Suppressor macrophage treated with lipopolysaccharide for 1 hour (primary cell): ENCODE measurements around the gene MOB3A.
"Not testable (repeated sequence)": the region's sequence is repeated elsewhere in the genome, so short reads cannot be mapped to it uniquely, and the experiment has no call there.

ENCODE experiments used
- DNase-seq, 3 donors: peaks; one replicate each; pipeline ENCODE4 v3.0.0-alpha.2; 2020 to 2022

The MOB3A gene

GRCh38 chr19:2096034-2096479 is at the start of gene MOB3A:
MOB3A (minus strand) TSS chr19:2096326; CDS start chr19:2078560, 17,766 bp downstream.
- DNase-seq, result peak; percentile 93 to 97 (median 95)

- DNase-seq, result no peak
These were observed 49.7 kb upstream of the MOB3A start for GRCh38 chr19:2145831-2146241.

GRCh38 chr19:2144190-2144589 is 48.1 kb upstream of the MOB3A start:
- DNase-seq, result no peak

DNA sequence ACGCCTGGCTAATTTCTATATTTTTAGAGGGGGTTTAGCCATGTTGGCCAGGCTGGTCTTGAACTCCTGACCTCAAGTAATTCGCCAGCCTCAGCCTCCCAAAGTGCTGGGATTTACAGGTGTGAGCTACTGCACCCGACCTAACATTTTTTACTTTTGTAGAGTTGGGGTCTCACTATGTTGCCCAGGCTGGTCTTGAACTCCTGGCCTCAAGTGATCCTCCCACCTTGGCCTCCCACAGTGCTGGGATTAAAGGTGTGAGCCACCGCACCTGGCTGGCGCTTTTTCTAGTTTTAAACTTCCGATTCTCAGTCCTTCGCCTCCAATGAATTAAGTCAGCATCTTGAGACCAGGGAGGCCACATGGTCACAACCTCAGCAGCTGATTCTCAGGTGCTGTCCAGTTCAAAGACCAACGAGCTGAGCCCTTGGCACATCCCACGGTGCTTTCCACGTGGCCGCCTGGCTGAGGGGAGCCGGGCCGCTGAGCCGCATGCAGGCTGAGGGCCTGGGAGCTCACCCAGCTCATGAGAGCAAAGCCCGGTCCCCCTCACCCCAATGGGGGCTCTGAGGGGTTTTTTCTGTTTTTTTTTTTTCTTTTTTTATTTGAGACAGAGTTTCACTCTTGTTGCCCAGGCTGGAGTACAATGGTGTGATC is 46.2 kb upstream of the MOB3A start:
- no peak for DNase-seq

GRCh38 chr19:2140138-2140569 is 44.0 kb upstream of the MOB3A start:
- no peak for DNase-seq

DNA sequence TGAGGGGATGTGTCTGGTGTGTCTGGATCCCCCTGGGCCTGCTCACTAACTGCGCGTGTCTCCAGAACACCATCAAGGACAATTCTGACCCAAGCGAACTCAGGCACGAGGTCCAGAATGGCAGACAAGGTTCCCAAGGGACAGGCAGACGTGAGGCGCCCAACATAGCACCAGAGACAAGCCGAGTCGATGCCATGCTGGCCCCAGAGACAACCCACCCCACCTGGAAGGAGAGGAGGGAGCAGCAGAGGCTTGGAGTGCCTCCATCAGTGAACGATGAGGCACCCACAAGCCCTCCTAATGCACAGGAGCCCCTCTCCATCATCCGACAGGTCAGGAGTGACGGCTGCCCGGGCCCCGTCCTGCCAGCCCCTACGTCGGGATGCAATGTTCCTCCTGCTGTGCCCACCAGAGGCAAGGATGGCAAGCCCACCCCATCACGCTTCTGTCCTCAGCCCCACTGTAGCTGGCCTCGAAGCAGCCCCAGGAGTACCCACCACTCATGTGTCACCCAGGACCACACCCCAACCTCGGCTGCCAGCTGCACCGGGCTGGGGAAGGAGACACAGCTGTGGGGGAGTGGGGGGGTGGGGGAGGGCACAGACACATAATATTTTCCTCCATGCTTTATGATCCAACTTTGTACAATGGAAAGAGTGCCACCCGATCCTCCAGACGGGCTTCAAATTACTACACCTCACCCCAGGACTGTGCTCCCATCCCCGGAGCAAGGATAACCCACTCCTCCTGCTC is 43.4 kb upstream of the MOB3A start:
- DNase-seq, result no peak

DNA sequence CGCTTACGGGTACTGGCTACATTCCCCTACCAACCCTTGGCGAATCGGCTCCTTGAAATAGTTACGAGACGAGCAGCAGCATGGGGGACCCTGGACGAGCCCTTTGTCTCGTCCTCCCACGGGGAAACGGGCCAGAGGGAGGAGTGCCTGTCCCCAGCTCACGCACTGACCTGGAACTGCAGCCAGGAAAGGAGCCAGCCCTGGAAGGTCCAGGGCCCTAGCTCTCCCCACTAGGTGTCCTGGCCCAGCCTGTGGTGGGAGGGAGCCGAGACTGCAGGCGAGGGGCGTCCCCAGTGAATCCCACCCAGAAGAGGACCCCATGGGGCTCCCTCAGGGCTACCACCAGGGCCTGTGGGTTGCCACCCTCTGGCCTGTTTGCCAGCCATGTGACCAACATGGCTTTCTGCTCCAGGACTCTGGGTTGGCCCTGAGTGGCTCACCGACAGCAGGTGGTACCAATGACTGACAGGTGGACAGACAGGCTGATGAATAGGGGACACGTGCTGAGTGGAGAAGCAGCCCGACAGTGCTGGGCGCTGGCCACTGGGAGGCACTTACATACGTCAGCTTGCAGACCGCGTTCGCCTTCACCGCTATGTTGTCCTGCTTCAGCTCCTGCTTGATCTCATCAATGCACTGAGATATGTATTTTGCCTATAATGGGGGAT is 42.1 kb upstream of the MOB3A start:
- DNase-seq, result no peak

GRCh38 chr19:2136796-2137195 is 40.7 kb upstream of the MOB3A start:
- DNase-seq, result no peak

DNA sequence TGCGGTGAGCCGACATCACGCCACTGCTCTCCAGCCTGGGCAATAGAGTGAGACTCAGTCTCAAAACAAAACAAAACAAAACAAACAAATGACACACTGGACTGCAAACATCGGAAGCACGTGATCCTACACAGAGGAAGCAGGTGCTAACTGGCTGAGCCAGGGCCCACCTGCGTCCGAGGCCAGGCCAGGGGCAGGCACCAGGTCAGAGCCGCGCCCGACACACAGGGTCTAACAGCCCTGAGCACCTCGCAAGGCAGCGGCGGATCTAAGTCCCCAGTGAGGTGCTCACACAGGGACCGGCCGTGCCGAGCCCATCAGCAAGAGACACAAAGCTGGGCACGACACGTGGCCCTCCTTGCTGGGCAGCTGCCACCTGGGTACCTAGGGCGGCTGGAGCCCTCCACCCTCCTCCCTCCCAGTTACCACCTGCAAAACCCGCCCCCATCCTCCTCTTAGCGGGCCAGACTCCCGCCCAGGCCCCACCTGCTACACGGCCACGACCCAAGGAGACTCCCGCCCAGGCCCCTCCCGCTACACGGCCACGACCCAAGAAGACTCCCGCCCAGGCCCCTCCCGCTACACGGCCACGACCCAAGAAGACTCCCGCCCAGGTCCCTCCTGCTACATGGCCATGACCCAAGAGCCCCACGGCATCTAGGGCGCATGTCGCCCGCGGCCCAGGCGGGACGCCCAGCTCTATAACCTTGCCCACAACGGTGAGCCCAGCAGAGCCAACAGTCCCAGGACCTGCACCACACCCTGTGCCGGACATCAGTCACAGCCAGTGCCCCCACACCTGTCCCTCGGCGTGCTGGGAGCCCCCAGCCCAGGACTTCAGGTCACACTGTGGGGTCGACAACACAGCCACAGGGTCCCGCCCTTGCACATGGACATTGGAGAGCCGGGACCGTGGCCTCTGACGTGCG is 39.6 kb upstream of the MOB3A start:
- DNase-seq, result no peak

DNA sequence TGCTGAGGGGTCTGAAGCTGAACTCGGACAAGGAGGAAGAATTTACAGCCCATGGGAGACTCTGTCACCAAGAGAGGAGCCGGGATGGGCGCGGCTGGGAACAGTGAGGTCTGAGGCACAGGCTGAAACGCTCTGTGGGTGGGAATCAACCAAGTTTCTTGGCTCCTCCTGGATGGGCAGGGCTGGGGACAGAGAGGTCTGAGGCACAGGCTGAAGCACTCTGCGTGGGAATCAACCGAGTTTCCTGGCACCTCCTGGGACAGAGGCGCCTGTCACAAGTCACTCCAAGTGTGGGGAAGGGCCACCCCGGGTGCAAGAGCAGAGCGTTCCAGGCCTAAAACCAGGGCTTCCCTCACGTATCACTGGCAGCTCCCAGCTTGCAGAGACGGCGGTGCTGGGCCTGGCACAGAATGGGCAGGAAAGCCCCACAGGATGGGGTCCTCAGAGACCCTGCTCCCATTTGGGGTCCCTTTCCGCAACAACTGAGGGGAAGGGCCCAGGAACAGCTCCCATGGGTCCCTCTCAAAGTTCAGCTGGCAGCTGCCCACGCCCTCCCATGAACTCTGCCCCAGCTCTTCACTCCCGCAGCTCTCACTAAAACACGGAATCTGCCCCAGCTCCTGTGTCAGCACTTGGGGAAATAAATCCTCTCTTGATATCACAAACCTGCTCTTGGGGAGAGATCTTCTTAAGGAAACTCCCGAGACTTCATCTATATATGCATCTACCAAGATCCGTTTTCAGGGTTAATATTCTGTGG is 36.8 kb upstream of the MOB3A start:
- DNase-seq, result no peak

GRCh38 chr19:2132191-2132590 is 36.1 kb upstream of the MOB3A start:
- DNase-seq, result no peak

GRCh38 chr19:2131012-2131975 is 35.2 kb upstream of the MOB3A start:
- not testable (repeated sequence) for DNase-seq

DNA sequence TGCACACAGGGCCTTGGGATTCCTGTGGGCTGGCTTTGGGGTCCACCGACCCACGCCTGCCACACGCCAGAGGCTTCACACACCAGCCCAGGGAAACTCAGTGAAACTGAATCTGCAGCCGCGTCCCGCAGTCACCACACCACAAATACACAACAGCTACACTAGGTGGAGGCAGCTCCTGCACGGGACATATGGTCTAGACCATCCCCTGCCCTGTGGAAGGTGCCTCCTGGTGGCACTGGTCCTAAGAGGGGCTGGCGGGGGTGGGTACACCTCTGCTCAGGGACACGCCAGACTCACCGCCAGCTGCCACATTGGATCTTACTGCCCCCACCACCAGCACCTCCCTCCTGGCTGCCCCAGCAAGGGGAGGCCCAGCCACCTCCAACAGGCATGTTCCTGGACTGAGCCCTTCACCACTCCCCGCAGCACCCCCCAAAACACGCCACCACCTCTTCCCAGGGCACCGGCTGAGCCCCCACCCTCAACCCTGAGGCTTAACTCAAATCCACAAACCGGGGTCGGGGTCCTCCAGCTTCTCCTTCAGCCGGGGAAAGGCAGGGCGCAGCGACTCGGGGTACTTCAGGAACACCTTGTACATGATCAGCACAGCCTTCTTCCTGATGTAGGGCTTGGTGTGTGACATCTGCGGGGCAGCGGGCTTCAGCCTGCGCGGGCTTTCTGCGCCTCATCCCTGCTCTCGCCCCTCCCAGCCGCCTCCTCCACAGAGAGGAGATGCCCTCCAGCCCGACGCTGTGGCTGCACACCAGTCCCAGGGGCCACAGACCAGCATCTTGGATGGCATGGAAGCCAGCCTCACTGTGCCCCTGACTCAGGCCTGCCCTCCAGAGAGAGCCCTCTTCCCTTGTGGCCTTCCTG is 34.0 kb upstream of the MOB3A start:
- DNase-seq, result no peak

DNA sequence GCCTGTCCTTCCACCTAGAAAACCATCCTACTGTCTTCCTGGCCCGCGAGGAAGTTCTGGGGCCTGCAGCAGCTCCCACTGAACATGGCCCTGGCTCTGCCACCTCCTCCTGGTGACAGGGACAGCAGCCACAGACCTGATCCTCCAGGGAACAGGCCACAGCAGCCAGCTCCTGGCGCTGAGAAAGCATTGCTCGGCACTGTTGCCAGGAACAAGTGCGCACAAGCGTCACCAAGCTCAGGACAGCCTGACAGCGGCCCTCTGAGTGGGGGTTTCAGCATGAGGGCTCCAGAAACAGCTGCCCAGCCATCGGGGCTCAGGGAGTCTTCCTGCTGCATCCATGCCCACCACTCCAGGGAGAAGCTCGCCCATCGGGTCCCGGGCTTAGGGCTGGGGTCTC is 33.4 kb upstream of the MOB3A start:
- no peak for DNase-seq

DNA sequence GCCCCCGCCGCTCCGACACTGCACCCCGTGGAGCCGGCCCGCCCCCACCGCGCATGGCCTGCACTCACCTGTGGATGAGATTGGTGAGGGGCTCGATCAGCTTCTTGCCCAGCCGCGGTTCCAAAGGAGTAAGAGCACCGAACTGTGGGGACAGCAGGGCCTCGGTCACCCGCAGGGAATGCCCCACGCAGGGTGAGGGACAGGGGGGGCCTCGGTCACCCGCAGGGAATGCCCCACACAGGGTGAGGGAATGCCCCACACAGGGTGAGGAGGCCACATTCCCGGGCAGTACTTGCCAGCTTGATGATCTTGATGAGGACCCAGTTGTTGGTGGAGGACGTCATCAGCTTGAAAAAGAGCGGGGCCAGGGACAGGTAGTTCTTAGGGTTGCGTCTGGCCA is 32.9 kb upstream of the MOB3A start:
- DNase-seq, result peak in 1 of 3 donors; percentile 15

- not testable (repeated sequence) for DNase-seq
These were observed 32.1 kb upstream of the MOB3A start for GRCh38 chr19:2128252-2128651.

DNA sequence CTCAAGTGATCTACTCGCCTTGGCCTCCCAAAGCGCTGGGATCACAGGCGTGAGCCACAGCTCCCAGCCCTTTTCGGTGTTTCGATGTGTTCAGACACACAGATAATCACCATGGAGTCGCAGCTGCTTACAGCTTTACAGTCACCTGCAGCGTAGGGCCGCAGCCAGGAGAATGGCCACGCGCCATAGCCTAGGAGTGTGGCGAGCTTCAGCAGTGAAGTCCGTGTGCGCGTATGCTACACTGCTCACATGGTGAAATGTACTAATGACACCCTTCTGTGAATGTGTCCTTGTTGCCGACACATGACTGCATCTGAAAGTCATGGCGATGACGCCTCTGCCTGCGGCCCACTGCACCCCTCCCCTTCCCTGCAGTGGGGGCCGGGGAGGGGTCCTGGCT is 31.6 kb upstream of the MOB3A start:
- no peak for DNase-seq

DNA sequence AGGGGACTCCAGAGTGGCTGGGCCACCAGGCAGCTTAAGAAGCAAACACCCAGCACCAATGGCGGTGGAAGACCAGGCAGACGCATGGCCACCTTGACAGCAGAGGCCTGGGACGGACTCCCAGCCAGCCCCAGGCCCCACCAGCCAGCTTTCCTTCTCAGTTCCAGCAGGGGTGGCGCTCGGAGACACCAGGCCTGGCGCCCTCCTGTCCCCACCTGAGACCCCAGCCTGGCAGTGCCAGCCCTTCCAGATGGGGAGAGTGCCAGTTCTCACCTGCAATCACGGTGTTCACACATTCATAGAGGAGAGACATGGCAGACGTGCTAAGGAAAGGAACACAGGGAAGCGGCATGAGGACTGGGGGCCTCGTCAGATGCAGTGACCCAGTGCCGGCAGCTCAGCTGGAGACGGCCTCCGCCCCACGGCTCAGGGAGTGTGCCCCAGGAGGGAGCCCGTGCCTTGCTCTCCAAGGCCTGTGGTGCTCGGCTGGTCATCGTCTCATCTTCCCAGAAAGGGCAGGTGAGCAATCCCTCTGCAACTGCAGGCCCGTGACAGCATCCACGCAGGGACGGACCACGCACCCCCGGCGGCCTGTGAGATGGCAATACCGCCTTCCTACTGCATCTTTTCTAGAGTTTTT is 30.9 kb upstream of the MOB3A start:
- no peak for DNase-seq
